Suprapubic skin (tissue), 4 donors: Measurements from ENCODE around the gene WDPCP. TPM values are rescaled to one million over a fixed set of nuclear protein-coding genes. Genes with fewer than 3 reads are reported as not detected.
"Not testable (repeated sequence)": the region's sequence is repeated elsewhere in the genome, so short reads cannot be mapped to it uniquely, and the experiment has no call there.

Experiments used
- DNase-seq, 2 donors: peaks; one replicate each; pipeline ENCODE4 v3.0.0-alpha.2; 2019; ENCODE audit warnings: low spot score in 2 of 2
- H3K27ac ChIP-seq: fragments of 200-600 bp; sonication (generic); one replicate; pipeline ENCODE4 v1.5.1; 2019
- H3K27me3 ChIP-seq: fragments of 200-600 bp; sonication (generic); one replicate; pipeline ENCODE4 v1.5.1; 2019
- H3K36me3 ChIP-seq: fragments of 200-600 bp; sonication (generic); one replicate; pipeline ENCODE4 v1.5.1; 2019
- H3K4me1 ChIP-seq: fragments of 200-600 bp; sonication (generic); one replicate; pipeline ENCODE4 v1.5.1; 2019
- H3K4me3 ChIP-seq: fragments of 200-600 bp; sonication (generic); one replicate; pipeline ENCODE4 v1.5.1; 2019; ENCODE audit warnings: mild to moderate bottlenecking
- H3K9me3 ChIP-seq: fragments of 200-600 bp; sonication (generic); one replicate; pipeline ENCODE4 v1.5.1; 2019
- CTCF ChIP-seq, 2 donors: fragments of 200-600 bp in 1 of 2; fragments of 450-650 bp in 1 of 2; sonication (generic) in 1 of 2; IDR thresholded peaks; one replicate each; pipeline ENCODE4 v1.5.1; 2016 to 2019; ENCODE audit warnings: antibody characterized with exemption in 2 of 2, mild to moderate bottlenecking in 1 of 2, moderate library complexity in 1 of 2
- EP300 ChIP-seq: sonication (generic); formaldehyde crosslinking; IDR thresholded peaks from one replicate; pipeline ENCODE4 v1.6.1; 2017; ENCODE audit warnings: antibody characterized with exemption
- POLR2A ChIP-seq, 2 donors: fragments of 450-650 bp; IDR thresholded peaks; one replicate each; pipeline ENCODE4 v1.6.1; 2017; ENCODE audit warnings: antibody characterized with exemption in 2 of 2, mild to moderate bottlenecking in 2 of 2, moderate library complexity in 2 of 2
- POLR2AphosphoS5 ChIP-seq, 3 donors: sonication (generic); formaldehyde crosslinking; IDR thresholded peaks; one replicate each; pipeline ENCODE4 v1.6.1; 2017; ENCODE audit warnings: antibody characterized with exemption in 3 of 3
- WGBS: methylation state at CpG from one replicate; pipeline ENCODE4 v1.1.5; 2018; 5-methylcytosine and 5-hydroxymethylcytosine counted together
- total RNA-seq, 4 donors: library from RNA; depleted of rRNA; stranded (reverse); fragments of >200 nt; gene quantifications; one replicate each; pipeline ENCODE4 v1.1.0, GENCODE V29; 2016

Gene WDPCP
- total RNA-seq, 4 donors from 2014 or later: 6.7 to 18.7 (median 9.7) TPM

GRCh38 chr2:63477686-63478085 is 110.6 kb downstream of the WDPCP start:
- H3K4me1 ChIP-seq: no peaks in the 10 kb centered on the region
- H3K27ac ChIP-seq: no peak overlapping the region
- no peak overlapping the region for H3K4me3 ChIP-seq
- H3K36me3 ChIP-seq: no peaks in the 10 kb centered on the region
- no peak for DNase-seq
- TF ChIP-seq POLR2A (IDR thresholded peaks at IDR 0.05) (no peak), CTCF (IDR thresholded peaks at IDR 0.05) (no peak), EP300 (no peak), POLR2AphosphoS5 (IDR thresholded peaks at IDR 0.05) (no peak)
- H3K27me3 ChIP-seq: no peaks in the 10 kb centered on the region
- 95% methylated on average over 3 of the region's 3 CpGs for WGBS
- no peaks in the 10 kb centered on the region for H3K9me3 ChIP-seq

GRCh38 chr2:63469313-63469712 is 119.0 kb downstream of the WDPCP start:
- not testable (repeated sequence) for H3K9me3 ChIP-seq, H3K4me3 ChIP-seq, H3K36me3 ChIP-seq, H3K4me1 ChIP-seq, DNase-seq, H3K27me3 ChIP-seq, H3K27ac ChIP-seq
- 97% methylated on average over 1 of the region's 1 CpG for WGBS

GRCh38 chr2:63465633-63466032 is 122.6 kb downstream of the WDPCP start:
- no peaks in the 10 kb centered on the region for H3K9me3 ChIP-seq
- H3K27me3 ChIP-seq: no peaks in the 10 kb centered on the region
- DNase-seq: no peak
- H3K4me1 ChIP-seq: no peaks in the 10 kb centered on the region
- H3K27ac ChIP-seq: no peak overlapping the region
- H3K4me3 ChIP-seq: no peak overlapping the region
- H3K36me3 ChIP-seq: peaks cover 14% of the 10 kb centered on the region
- TF ChIP-seq EP300: no peak
- no peak for TF ChIP-seq POLR2AphosphoS5 (IDR thresholded peaks at IDR 0.05)
- TF ChIP-seq CTCF (IDR thresholded peaks at IDR 0.05): no peak
- TF ChIP-seq POLR2A (IDR thresholded peaks at IDR 0.05): no peak
- WGBS: 90% methylated on average over 1 of the region's 1 CpG

DNA sequence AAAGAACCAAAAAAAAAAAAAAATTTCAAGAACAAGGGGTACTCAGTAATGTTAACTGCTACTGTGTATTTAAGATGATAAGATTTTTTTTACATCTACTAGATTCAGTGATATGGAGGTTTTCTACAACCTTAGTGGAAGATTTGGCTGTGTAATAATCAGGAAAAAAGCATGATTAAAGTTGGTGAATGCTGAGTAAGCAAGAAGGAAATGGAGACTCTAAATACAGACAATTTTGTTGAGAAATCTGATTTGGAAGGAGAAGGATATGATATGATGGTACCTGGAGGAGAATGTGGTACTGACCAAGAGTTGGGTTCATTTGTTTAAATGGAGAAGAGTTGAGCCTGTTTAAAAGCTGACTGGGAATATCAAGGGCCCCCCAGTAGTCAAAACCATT is 125.1 kb downstream of the WDPCP start:
- peaks cover 4% of the 10 kb centered on the region for H3K9me3 ChIP-seq
- no peaks in the 10 kb centered on the region for H3K27me3 ChIP-seq
- DNase-seq: no peak
- H3K36me3 ChIP-seq: peaks cover 13% of the 10 kb centered on the region
- no peak overlapping the region for H3K4me3 ChIP-seq
- TF ChIP-seq EP300: no peak
- TF ChIP-seq POLR2AphosphoS5 (IDR thresholded peaks at IDR 0.05): no peak
- TF ChIP-seq POLR2A (IDR thresholded peaks at IDR 0.05): no peak
- no peak for TF ChIP-seq CTCF (IDR thresholded peaks at IDR 0.05)
- no peak overlapping the region for H3K27ac ChIP-seq
- no peaks in the 10 kb centered on the region for H3K4me1 ChIP-seq

DNA sequence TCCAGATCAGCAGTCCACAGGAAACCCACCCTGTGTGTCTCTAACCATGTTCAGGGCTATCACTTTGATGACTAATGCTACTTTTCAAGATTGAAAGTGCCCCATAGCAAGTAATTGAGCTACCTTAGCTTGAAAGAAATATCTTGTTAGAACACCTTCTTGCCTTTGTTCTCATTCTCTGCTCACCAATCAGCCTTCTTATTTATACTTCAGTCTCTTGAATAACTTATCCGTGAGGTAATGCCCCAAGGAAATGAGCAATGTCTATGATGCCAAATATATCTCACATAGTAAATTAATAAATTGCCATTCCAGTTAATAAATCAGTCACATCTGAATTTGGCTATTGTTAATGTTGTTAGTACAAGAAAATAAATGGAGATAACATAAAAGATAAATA is 141.6 kb downstream of the WDPCP start:
- Histone ChIP-seq H3K27ac (no peak overlapping the region), H3K36me3 (no peaks in the 10 kb centered on the region), H3K4me3 (no peak overlapping the region), H3K4me1 (no peaks in the 10 kb centered on the region), H3K9me3 (no peaks in the 10 kb centered on the region), H3K27me3 (no peaks in the 10 kb centered on the region)
- TF ChIP-seq POLR2AphosphoS5 (IDR thresholded peaks at IDR 0.05) (no peak), EP300 (no peak), CTCF (IDR thresholded peaks at IDR 0.05) (no peak), POLR2A (IDR thresholded peaks at IDR 0.05) (no peak)
- 35% methylated on average over 1 of the region's 1 CpG for WGBS
- DNase-seq: no peak

- TF ChIP-seq POLR2AphosphoS5 (IDR thresholded peaks at IDR 0.05) (no peak), EP300 (no peak), CTCF (IDR thresholded peaks at IDR 0.05) (no peak), POLR2A (IDR thresholded peaks at IDR 0.05) (no peak)
- H3K27ac ChIP-seq: no peak overlapping the region
- no peaks in the 10 kb centered on the region for H3K27me3 ChIP-seq
- no peak overlapping the region for H3K4me3 ChIP-seq
- whole genome bisulfite sequencing: 70% methylated on average over 6 of the region's 6 CpGs
- H3K36me3 ChIP-seq: no peaks in the 10 kb centered on the region
- H3K4me1 ChIP-seq: no peaks in the 10 kb centered on the region
- no peaks in the 10 kb centered on the region for H3K9me3 ChIP-seq
- no peak for DNase-seq
Observed at GRCh38 chr2:63444565-63445288, 143.6 kb downstream of the WDPCP start.
